SK-N-MC (cell line): ENCODE measurements around the gene PRKAR1B.

Experiments used
- DNase-seq: peaks from one replicate; pipeline ENCODE4 v3.0.0-alpha.2; 2011; ENCODE audit warnings: low read depth, low spot score
- H3K27ac ChIP-seq: fragments of 200-600 bp; sonication (generic); 2 replicates; pipeline ENCODE4 v1.5.1; 2016; ENCODE audit warnings: mixed run types
- H3K36me3 ChIP-seq: fragments of 200-600 bp; sonication (generic); 2 replicates; pipeline ENCODE4 v1.6.1; 2017; ENCODE audit warnings: antibody characterized with exemption, low read length, mixed read lengths; ENCODE audit not compliant: insufficient read depth
- H3K4me3 ChIP-seq: fragments of 200-600 bp; sonication (generic); 2 replicates; pipeline ENCODE4 v1.5.1; 2016
- H3K9ac ChIP-seq: fragments of 200-600 bp; sonication (generic); 2 replicates; pipeline ENCODE4 v1.8.0; 2017; ENCODE audit warnings: mixed run types, mixed read lengths; ENCODE audit not compliant: insufficient read length
- H3K9me3 ChIP-seq: fragments of 200-600 bp; sonication (generic); 2 replicates; pipeline ENCODE4 v1.6.1; 2017; ENCODE audit warnings: low read depth, mild to moderate bottlenecking, antibody characterized with exemption, low read length, moderate library complexity, mixed read lengths
- EZH2 ChIP-seq: fragments of 200-600 bp; sonication (generic); IDR thresholded peaks from one replicate; pipeline ENCODE4 v1.6.1; 2017; ENCODE audit warnings: antibody characterized with exemption
- FOXP2 ChIP-seq: optimal IDR thresholded peaks from 2 replicates; pipeline ENCODE3; 2011; ENCODE audit warnings: mild to moderate bottlenecking, moderate library complexity; ENCODE audit not compliant: insufficient read depth; ENCODE audit errors: extremely low read length, control extremely low read depth
- POLR2AphosphoS5 ChIP-seq: IDR thresholded peaks from 2 replicates; pipeline ENCODE4 v1.6.1; 2012; ENCODE audit warnings: mild to moderate bottlenecking, low read depth, low read length, borderline replicate concordance

The PRKAR1B gene

DNA sequence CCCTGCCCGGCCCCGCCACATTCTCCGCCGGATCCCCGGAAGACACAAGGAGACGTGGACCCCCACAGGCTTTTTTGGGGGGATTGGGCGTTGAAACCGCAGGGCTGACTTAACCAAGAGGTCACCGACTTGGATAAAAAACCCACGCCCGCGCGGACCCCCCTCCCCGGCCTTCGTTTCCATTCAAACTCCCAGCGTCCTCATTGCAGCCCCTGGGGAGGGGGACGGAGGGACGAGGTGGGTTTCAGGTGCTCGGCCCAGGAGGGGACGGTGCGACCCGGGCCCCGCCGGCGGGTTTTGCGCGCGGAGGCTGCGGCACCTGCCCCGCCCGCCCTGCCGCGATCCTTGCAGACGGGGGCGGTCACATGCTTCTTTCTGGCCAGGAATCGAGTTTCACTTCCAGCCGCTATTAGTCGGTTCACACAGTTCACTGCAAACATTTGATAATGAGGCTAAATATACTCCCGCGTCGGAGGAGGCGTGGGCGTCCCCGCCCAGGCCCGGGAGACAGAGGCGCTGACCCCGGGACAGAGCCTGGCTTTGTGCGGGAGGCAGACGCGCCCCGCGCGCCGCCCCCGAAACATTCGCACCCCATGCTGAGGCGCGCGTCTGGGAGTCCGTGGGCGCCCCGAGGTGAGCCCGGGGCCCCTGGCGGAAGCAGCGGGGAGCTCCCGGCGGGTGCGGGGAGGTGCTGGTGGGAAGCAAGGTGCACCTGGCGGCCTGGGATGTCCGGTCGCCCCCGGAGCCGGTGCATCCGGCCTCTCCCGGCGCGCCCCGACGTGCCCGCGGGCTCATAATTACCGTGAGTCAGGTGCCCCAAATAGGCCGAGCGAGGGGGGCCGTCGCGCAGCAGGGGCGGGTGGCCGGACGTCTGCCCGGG, 204.8 kb downstream of the PRKAR1B start:
- DNase-seq = no peak
- no peaks in the 10 kb centered on the region for H3K36me3 ChIP-seq
- no peak overlapping the region for H3K9ac ChIP-seq
- H3K4me3 ChIP-seq = no peak overlapping the region
- no peaks in the 10 kb centered on the region for H3K9me3 ChIP-seq
- H3K27ac ChIP-seq = no peak overlapping the region
- TF ChIP-seq FOXP2 (no peak), POLR2AphosphoS5 (no peak), EZH2 (peak; percentile 79)

- DNase-seq = no peak
- no peak overlapping the region for H3K4me3 ChIP-seq
- no peaks in the 10 kb centered on the region for H3K9me3 ChIP-seq
- H3K9ac ChIP-seq = no peak overlapping the region
- no peaks in the 10 kb centered on the region for H3K36me3 ChIP-seq
- TF ChIP-seq FOXP2 (no peak), EZH2 (no peak), POLR2AphosphoS5 (no peak)
- H3K27ac ChIP-seq = no peak overlapping the region
Measured at GRCh38 chr7:521221-522070, 205.6 kb downstream of the PRKAR1B start.

- DNase-seq = no peak
- H3K27ac ChIP-seq = no peak overlapping the region
- no peak overlapping the region for H3K4me3 ChIP-seq
- TF ChIP-seq FOXP2 = no peak
- TF ChIP-seq POLR2AphosphoS5 = no peak
- peak; percentile 35 for TF ChIP-seq EZH2
- H3K9me3 ChIP-seq = no peaks in the 10 kb centered on the region
- no peaks in the 10 kb centered on the region for H3K36me3 ChIP-seq
- no peak overlapping the region for H3K9ac ChIP-seq
Measured at GRCh38 chr7:520503-521161, 206.4 kb downstream of the PRKAR1B start.

DNA sequence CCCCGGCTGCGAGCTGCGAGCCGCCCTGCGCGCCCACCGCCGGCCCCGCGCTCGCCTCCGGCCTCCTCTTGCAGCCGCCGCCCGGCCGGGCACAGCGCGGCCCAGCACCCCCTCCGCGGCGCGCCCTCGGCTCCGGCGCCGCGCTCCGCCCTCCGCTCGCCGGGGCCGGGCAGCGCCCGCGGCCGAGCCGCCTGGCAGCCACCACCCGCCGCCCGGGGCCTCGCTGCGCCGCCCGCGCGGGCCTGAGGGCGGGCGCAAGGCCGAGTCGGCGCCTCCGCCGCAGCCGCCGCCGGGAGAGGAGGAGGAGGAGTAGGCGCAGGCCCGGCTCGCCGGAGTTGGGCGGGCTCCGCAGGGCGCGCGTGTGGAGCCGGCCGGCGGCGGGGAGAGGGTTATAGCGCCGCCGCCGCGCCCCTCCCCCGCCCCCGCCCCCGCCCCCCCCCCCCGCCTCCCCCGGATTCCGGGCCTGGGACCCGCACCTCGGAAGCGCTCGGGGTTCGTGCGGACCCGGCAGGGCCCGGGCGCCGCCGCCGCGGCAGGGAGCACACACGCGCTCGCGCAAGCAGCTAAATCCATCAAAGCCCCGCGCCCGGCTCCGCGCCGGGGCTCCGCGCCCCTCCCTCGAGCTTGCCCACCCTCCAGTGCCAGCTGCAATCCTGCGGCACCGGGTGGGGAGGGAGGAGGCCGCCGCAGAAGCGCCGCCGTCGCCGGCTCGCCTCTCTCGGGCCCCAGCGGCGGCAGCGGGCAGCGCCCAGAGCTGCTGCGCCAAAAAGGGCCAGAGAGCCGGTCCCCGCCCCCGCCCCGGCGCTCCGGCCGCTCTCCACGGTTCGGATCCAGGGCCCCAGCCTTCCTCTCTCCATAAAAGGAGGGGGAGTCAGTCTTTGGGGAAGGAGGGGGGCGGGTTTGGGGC, 207.3 kb downstream of the PRKAR1B start, which contains the start of gene PDGFA:
Gene PDGFA (minus strand): TSS at position 363 of the 907 bp plus-strand sequence. CDS start 845 bp downstream, outside the sequence.
- Histone ChIP-seq H3K9ac (no peak within 1 kb of the TSS), H3K9me3 (no peaks in the 10 kb centered on the region), H3K4me3 (peak within 1 kb of the TSS; percentile 57), H3K36me3 (no peaks in the 10 kb centered on the region), H3K27ac (no peak within 1 kb of the TSS)
- no peak for DNase-seq
- TF ChIP-seq FOXP2 = no peak
- peak; percentile 84 for TF ChIP-seq EZH2

DNA sequence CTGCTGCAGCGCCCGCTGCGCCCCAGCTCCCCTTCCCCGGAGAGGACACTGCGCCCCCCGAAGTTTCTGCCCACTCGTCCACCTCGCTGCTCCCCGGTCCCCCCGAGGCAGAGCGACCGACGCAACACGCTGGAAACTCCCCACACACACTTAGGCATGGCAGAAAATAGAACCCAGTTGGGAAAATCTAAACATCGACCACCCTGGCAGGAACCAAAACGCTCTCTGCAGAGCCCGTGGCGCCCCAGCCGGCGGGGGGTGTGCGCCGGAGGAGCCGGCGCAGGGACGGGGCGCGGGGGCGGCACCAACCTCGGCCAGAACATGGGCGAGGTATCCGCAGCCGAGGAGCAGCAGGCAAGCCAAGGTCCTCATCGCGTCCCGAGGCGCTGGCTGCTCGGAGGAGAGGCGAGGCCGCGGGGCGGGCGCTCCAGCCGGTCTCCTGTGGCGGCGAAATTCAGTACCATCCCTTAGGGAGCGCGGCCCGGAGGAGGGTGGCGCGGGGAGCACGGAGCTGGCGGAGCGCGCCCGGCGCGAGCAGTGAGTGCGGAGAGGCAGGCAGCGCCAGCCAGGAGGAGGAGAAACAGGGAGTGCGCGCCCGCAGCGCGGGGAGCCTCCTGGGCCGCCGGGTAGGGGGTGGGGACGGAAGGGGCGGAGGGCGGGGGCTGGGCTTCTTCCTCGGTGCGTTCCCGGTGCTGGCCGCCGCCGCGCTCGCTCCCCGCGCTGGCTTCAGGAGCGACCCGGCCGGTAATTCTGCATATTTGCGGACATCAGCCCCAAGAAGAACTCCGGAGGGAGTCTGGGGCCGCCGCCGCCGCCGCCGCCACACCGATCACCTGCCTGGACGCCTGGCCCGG, 208.2 kb downstream of the PRKAR1B start:
- Histone ChIP-seq H3K9ac (no peak overlapping the region), H3K9me3 (no peaks in the 10 kb centered on the region), H3K36me3 (no peaks in the 10 kb centered on the region), H3K27ac (no peak overlapping the region), H3K4me3 (peak overlapping the region; percentile 57)
- TF ChIP-seq POLR2AphosphoS5 (no peak), EZH2 (peak; percentile 86)
- DNase-seq = no peak

GRCh38 chr7:517774-518629, 209.1 kb downstream of the PRKAR1B start:
- no peak overlapping the region for H3K27ac ChIP-seq
- H3K4me3 ChIP-seq = no peak overlapping the region
- no peak for TF ChIP-seq POLR2AphosphoS5
- peak; percentile 87 for TF ChIP-seq EZH2
- H3K36me3 ChIP-seq = no peaks in the 10 kb centered on the region
- H3K9me3 ChIP-seq = no peaks in the 10 kb centered on the region
- DNase-seq = no peak
- no peak overlapping the region for H3K9ac ChIP-seq
